Fibroblast of the aortic adventitia (primary cell): ENCODE results near the gene PEAK3. TPM values are rescaled to one million over a fixed set of nuclear protein-coding genes. Genes with fewer than 3 reads are reported as not detected.

ENCODE experiments used
- DNase-seq: peaks from one replicate; pipeline ENCODE4 v3.0.0-alpha.2; 2010; ENCODE audit warnings: low read depth
- H3K4me3 ChIP-seq: 2 replicates; pipeline ENCODE4 v1.5.1; 2011; ENCODE audit warnings: low read depth, mild to moderate bottlenecking, control low read depth, low read length, moderate library complexity
- CTCF ChIP-seq: IDR thresholded peaks from 2 replicates; pipeline ENCODE4 v1.5.1; 2011; ENCODE audit warnings: mild to moderate bottlenecking, low read length, control low read depth, inconsistent platforms; ENCODE audit not compliant: insufficient read depth
- total RNA-seq: library from RNA; depleted of rRNA; stranded (reverse); fragments of >200 nt; gene quantifications from 2 replicates; pipeline ENCODE4 v1.2.3, GENCODE V29; 2012; ENCODE audit warnings: low replicate concordance

PEAK3 gene
- total RNA-seq, 1 donor = not detected

GRCh38 chr19:2269244-2270156 lies 12.5 kb downstream of the PEAK3 start:
- peak; percentile 95 for DNase-seq
- peak; percentile 32 for TF ChIP-seq CTCF
- peak overlapping the region; percentile 95 for H3K4me3 ChIP-seq

- H3K4me3 ChIP-seq = peak overlapping the region; percentile 74
- no peak for TF ChIP-seq CTCF
- DNase-seq = no peak
These were observed 13.1 kb downstream of the PEAK3 start for GRCh38 chr19:2268861-2269243.

- no peak for DNase-seq
- TF ChIP-seq CTCF = no peak
- no peak overlapping the region for H3K4me3 ChIP-seq
These were observed 13.5 kb downstream of the PEAK3 start for GRCh38 chr19:2268480-2268830.

- TF ChIP-seq CTCF = no peak
- H3K4me3 ChIP-seq = no peak overlapping the region
- DNase-seq = peak; percentile 76
These were observed 15.6 kb downstream of the PEAK3 start for GRCh38 chr19:2266183-2266993.

- TF ChIP-seq CTCF = peak; percentile 61
- peak; percentile 34 for DNase-seq
These were observed 20.4 kb downstream of the PEAK3 start for GRCh38 chr19:2261438-2262172.

GRCh38 chr19:2260341-2260805 lies 21.6 kb downstream of the PEAK3 start:
- peak; percentile 30 for DNase-seq
- no peak overlapping the region for H3K4me3 ChIP-seq
- no peak for TF ChIP-seq CTCF

More at GRCh38 chr19:2261438-2262172, 20.4 kb downstream of the PEAK3 start:
- no peak overlapping the region for H3K4me3 ChIP-seq
